CD1c-positive myeloid dendritic cell (primary cell): ENCODE measurements around the gene TTLL11.

Experiments
- DNase-seq: peaks from one replicate; pipeline ENCODE4 v3.0.0-alpha.2; 2016; ENCODE audit errors: extremely low spot score

TTLL11 gene

DNA sequence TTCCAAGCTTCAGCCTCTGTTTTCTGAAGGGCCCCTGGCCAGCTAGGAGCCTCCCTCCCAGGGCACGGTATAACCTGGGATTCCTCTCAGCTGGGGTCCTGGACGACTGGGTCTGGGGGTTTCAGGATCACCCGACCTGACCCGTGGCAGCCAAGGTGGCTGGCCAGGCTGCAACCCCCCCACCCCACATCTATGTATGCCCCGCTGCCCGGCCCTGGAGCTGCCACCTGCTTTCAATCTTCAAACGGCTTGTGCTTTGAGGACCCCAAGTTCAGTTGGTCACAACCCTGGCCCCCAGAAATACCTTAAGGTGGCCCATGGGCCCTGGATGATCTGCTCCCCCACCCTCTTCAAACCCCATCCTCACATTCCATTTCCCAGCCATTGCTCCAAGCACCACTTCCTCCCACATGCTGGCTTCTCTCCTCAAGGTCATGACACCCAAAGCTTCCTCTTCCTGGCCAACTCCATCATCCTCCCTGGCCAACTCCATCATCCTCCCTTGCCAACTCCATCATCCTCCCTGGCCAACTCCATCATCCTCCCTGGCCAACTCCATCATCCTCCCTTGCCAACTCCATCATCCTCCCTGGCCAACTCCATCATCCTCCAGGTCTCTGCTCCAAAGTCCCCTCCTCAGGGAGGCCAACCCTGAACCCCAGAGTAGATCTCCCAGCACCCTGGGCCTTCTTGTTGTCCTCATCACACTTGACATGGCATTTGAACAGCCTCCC, 17.2 kb upstream of the TTLL11 start:
- no peak for DNase-seq

DNA sequence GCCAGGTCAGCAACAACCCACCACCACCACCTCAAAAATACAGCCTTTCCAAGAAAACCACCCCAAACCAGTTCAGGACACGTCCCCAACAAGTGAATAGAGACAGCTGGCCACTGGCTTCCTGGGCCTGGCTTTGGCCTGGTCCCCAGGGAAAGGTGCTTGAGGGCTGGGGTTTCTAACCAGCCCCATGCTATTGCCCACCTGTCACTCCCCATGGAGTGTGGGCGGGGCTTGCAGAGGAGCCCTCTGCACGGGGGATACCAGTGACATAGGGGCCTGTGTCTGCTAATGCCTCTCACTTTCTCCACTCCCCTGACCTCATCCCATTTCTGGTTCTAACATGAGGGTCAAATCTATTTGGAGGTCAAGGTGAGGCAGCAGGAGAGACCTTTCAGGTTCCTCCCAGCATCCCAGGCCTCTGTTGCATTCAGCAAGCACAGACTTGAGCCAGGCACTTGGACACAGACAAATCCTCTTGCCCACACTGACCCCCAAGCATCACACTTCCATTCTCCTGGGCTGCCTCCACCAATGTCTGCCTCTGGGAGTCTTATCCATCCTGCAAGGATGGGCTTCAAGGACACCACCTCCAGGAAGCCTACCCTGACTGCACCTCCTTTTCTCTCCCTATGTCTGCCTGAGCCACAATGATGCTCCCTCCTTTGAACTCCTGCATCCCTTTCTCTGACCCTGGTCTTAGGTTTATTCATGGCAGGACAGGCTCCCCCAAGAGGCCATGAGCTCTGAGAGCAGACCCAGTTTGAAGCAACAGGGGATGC, 16.1 kb upstream of the TTLL11 start:
- no peak for DNase-seq

GRCh38 chr9:122107291-122107805, 14.2 kb upstream of the TTLL11 start:
- DNase-seq: no peak

DNA sequence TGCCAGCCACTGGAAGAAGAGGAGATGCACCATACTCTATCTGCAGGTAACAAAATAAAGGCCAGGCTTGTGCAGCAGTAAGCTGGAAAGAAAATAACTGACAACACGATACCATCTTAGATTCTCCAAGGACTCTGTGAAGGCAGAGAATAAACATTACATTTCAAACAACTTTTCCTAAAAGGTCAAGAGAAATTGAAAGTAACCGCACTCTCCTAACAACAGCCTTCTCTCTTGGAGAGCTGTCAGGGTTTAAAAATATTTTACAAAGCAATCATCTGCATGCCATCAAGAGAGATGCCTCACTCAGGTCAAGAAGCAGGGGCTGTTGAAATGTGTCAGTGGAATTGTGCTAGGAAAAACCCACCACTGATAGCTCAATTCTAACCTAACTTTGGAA, 13.5 kb upstream of the TTLL11 start:
- no peak for DNase-seq

GRCh38 chr9:122103985-122104384, 10.9 kb upstream of the TTLL11 start:
- DNase-seq: no peak

GRCh38 chr9:122102156-122102555, 9.0 kb upstream of the TTLL11 start:
- no peak for DNase-seq

DNA sequence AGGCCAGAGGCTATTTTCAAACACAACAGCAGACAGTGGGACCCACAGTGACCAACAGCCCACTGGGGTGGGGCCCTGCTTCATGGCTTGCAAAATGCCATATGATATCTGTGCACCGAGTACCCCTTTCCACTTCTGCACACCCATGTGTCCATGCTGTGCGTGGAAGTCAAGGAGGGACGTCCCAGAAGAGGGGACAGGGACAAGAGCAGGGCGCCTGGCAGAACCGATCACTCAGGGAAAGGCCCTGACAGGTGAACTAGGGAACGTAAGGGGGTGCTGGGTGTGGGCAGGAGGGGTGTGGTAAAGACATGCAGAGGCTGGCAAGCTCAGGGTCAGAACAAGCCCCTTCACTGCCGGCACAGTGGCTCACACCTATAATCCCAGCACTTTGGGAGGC, 7.6 kb upstream of the TTLL11 start:
- DNase-seq: no peak

DNA sequence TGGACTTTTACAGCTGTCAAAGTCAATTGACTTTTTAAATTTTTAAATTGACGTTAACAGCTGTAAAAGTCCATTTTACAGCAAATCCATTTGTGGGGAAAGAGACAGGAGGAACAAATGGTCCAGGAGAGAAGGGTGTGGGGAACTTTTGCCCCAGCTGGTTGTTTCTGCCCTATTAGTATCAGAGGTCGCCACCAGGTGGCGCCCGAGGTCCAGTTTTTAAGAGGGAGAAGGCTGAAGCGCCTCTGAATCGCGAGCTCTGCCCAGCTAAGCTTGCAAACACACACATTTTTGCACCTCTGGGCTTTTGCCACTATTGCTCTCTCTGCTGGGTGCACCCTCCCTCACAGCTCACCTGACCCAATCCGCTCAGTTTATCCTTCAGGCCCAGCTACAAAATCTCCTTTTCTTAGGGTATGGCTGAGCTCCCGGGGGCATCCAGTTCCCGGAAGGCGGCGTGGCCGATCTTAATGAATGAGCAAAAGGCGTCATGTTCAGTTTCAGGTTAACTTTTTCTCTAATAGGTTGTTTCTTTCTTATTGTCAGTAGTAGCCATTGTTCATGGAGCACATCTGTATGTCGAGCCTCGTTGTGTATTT, 6.3 kb upstream of the TTLL11 start:
- peak; percentile 89 for DNase-seq

DNA sequence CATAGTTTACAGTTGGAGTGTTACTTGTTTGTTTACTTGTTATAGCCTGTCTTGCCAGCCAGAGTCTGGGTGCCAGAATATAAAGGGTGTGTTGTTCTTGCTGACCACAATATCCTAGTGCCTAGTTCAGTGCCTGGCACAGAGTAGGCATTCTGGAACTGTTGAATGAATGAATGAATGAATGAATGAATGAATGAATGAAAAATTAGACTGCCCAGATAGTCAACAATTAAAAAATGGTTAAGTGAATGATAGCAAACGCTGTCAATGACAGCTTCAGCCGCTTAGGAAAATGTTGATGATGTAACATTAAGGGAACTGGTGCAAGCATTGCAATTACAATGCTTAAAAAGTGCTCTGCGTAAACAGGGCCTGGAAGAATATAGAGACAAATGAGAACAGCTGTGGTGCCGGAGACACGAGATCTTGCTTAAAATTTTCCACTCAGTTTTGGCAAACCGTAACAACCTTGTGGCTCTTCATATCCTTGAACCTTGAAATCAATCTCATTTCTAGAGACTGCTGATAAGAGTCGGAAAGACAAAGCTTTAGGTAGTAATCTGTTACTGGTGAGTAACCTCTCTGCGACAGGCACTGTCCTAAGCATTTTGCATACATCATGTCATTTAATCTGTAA, 4.7 kb upstream of the TTLL11 start:
- DNase-seq: no peak

DNA sequence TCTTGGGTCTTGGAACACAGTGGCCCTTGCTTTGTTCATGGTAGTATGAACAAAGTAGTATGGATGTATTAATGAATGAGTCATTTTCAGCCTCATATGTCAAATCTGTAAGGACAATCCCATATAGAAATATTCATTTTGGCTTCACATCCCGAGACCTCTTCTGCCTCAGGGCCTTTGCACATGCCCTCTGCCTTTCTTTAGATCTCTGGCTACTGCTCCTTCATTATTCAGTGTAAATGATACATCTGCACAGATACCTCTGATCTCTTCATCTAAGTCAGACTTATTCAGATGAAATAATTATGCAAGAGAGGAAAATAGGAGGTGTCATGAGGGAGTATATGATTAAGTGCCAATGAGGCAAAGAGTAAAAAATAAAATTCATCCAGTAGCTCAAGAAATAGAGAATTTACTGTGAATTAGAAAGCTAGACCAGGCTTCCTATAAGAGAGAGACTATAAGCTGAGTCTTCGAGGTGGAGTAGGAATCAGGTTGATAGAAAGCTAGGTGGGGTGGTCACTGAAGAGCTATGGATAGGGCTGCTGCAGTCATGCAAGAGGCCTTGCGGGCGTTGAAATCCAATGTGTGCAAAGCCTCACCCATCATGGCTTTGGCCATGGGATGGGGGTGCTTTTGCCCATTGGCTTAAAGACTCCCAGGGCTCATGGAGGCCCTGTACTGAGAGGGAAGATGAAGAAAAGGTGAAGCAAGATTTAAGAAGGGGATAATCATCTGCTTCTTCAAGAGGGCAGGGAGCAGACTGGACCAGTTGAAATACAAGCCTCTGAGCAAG, 3.7 kb upstream of the TTLL11 start:
- no peak for DNase-seq

- peak; percentile 59 for DNase-seq
These were observed 2.1 kb upstream of the TTLL11 start for GRCh38 chr9:122095010-122095767.

DNA sequence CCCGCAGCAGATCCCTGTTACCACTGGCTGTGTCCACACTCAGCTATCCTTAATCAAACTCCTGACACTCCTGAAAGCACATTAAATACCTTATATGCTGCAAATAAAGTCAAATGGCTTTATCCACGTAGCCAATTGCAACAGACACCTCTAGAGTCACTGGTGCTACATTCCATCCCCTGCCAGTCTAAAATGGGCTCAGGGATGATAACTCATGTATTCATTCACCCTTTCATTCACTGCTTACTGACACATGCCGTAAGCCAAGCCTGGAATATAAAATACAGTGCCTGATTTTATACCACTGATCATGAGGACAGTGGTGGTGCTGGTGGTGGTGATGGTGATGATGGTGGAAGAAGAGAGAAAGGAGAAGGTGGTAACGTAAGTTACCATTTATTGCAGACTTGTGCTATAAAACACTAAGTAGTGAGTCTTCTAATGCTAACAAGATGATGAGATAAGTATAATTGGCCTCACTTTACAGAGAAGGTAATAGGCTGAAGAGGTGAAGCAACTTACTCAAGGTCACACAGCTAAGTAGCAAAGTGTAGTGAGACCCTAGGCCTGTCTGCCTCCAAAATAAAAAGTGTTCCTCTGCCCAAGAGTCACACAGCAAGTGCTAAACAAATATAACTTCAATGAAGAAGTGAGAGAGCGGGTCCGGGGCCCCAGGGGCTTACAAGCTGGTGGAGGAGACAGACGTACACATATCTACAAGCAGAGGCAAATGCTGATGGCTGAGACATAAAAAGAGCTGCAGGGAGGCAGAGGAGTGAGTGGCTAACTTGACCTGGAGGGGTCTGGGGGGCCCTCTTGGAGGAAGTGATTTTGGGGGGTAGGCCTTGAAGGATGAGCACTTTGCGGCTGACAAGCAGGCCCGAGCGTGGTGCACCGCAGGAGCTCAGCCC, 1.2 kb downstream of the TTLL11 start:
- DNase-seq: no peak

DNA sequence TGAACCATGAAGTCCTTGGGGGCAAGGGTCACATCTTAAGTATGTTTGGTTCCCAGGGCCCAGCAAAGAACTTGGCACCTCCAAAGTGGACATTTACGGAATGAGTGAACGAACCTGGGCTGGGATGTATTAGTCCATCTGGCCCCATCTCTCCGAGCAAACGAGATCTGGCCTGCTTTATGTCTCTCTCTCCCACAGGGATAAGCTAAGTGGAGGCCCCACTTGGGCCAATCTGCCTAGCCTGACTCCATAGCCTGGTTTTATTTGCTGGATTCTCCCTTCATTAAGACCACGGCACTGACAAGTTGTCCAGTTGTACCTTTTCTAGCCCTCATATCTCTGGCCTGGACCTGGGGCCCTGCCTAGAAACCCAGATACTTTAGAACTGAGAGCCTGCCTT, 2.1 kb downstream of the TTLL11 start:
- DNase-seq: no peak

GRCh38 chr9:122090287-122090883, 2.7 kb downstream of the TTLL11 start:
- DNase-seq: no peak

DNA sequence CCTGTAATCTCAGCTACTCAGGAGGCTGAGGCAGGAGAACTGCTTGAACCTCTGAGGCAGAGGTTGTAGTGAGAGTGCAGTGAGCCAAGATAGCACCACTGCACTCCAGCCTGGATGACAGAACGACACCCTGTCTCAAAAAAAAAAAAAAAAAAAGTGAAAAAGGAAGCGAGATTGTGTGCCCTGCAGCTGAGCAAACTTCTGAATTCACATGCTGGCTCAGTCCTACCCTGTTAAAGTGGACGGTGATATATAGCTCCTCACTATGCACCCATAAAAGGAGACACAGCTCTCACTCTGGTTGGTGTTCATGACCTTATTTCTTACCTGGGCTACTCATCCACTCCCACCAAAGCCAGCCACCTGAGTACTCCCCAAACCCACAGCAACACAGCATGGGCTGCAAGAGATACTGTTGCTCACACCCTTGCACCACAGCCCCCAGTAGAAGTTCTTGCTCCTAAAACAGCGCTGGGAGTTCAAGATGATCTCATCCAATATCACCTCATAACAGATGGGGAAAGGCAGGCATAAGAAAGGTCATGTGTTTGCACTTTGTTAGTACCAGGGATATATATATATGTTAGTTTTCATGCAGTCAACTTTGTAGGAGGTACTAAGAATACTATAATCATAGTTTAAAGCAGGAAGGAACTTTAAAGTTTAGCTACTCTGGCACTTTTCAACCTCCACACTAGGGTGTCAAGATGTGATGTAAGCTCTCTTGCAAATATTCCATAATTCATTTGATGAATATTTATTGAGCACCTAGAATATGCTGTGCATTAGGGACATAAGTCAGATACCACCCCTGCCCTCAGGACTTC, 4.0 kb downstream of the TTLL11 start:
- no peak for DNase-seq

DNA sequence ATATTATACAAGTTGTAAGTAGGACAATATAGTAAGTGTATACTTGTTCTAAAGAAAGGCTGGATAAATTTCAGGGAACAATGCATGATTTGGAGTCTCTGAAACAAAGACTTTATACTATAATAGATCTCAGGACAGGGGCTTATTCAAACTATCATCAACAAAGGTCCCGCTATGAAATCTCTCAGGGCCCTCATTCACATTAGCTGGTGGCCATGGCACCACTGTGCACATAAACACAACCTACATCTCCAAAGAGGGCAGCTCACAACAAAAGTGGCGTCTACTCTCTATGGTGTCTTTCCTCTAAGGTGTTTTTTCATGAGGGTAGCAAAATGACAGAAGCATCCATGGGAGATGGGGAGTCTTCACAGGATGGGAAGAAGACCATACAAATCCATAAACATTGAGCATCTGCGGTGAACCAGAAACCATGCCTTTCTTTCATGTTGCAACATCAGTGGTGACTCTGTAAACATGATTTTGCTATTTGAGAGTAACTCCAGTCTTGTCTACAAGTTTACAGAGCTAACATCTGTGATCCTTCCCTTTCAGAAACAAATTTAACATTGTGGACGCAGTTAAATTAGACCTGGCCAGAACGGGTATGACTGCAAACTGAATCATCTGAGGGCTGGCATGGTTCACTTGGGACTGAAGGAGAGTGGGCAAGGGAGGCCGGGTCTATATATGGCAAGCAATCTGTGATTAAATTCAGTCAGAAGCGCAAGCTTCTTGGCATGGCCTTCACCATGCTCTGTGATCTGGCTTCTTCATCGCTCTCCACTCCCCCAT, 5.5 kb downstream of the TTLL11 start:
- DNase-seq: no peak

DNA sequence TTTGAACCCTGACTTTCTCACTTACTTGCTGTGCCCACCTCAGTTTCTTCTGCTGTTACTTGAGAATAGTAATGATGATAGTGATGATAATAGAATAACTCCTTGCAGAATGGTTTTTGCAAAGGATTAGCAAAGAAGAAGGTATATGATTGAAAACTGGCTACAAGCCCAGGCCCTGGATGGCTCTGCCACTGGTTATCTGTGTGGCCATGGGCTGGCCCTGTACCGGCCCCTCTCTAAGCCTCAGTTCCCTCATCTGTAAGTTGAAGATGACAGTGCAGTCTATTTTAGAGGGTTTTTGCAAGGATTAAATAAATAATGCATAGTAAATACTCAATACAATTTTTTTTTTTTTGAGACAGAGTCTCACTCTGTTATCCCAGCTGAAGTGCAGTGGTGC, 6.2 kb downstream of the TTLL11 start:
- no peak for DNase-seq

- no peak for DNase-seq
These were observed 7.8 kb downstream of the TTLL11 start for GRCh38 chr9:122085260-122085659.
